GM12878 (cell line): ENCODE results near the gene PRSS57.

Experiments
- CHD4 ChIP-seq: fragments of 200-600 bp; sonication (generic); IDR thresholded peaks from 2 replicates; pipeline ENCODE4 v1.6.1; 2016; ENCODE audit warnings: mild to moderate bottlenecking
- USF1 ChIP-seq: IDR thresholded peaks from 2 replicates; pipeline ENCODE4 v1.6.1; 2011; ENCODE audit warnings: borderline replicate concordance, low read depth, mild to moderate bottlenecking, moderate library complexity, mixed read lengths, low read length; ENCODE audit not compliant: insufficient read depth; ENCODE audit errors: extremely low read length

DNA sequence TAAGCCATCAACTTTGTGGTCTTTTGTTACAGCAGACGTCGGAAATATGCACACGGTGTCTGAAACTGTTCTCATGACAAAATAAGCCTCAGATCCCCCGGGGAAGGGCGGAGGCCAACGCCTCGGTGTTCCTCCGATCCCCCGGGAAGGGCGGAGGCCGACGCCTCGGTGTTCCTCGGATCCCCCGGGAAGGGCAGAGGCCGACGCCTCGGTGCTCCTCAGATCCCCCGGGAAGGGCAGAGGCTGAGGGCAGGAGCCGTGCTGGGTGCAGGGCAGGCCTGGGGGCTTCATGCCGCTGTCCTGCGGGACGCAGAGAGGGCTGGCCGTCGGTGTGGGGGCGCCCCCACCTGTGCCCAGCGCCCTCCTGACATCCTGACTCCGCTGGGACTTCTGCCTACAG lies 50.9 kb downstream of the PRSS57 start:
- TF ChIP-seq CHD4, result no peak
- no peak for TF ChIP-seq USF1
